ENCODE measurements around the gene KLHL26. TPM values are rescaled to one million over a fixed set of nuclear protein-coding genes. Genes with fewer than 3 reads are reported as not detected.

KLHL26 gene
- total RNA-seq, 1 donor from 2014 or later = 52.8 TPM

DNA sequence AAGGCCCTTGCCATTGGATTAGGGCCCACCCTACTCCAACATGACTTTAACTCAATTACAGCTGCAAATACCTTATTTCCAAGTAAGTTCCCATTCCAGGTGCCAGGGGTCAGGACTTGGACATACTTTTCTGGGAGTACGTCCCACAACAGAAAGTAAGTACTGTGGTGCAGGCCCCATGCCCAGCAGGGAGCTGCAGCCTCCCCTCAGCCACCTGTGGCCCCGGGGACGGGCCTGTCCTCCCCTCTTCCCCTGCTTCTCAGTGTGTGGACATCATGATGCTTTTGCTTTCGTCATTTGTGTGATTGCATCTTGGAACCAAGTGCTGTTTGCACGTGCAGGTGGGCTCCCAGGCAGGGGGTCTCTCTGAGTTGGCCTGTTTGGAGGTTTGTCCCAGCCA, 78.6 kb downstream of the KLHL26 start:
- H3K4me1 ChIP-seq = peaks cover 0 to 6% of the 10 kb centered on the region in 2 donors
- H3K27ac ChIP-seq = no peak overlapping the region
- no peak overlapping the region for H3K4me3 ChIP-seq
- no peaks in the 10 kb centered on the region for H3K27me3 ChIP-seq
- DNase-seq (ENCODE audit: low spot score in 2 of 2) = no peak
- H3K9me3 ChIP-seq = no peaks in the 10 kb centered on the region
- peaks cover 0 to 3% of the 10 kb centered on the region in 2 donors for H3K36me3 ChIP-seq
- intact Hi-C loops (cut with DNase I) = no loop called here
- TF ChIP-seq, protein P1, sequence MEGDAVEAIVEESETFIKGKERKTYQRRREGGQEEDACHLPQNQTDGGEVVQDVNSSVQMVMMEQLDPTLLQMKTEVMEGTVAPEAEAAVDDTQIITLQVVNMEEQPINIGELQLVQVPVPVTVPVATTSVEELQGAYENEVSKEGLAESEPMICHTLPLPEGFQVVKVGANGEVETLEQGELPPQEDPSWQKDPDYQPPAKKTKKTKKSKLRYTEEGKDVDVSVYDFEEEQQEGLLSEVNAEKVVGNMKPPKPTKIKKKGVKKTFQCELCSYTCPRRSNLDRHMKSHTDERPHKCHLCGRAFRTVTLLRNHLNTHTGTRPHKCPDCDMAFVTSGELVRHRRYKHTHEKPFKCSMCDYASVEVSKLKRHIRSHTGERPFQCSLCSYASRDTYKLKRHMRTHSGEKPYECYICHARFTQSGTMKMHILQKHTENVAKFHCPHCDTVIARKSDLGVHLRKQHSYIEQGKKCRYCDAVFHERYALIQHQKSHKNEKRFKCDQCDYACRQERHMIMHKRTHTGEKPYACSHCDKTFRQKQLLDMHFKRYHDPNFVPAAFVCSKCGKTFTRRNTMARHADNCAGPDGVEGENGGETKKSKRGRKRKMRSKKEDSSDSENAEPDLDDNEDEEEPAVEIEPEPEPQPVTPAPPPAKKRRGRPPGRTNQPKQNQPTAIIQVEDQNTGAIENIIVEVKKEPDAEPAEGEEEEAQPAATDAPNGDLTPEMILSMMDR (IDR thresholded peaks at IDR 0.05) = no peak

DNA sequence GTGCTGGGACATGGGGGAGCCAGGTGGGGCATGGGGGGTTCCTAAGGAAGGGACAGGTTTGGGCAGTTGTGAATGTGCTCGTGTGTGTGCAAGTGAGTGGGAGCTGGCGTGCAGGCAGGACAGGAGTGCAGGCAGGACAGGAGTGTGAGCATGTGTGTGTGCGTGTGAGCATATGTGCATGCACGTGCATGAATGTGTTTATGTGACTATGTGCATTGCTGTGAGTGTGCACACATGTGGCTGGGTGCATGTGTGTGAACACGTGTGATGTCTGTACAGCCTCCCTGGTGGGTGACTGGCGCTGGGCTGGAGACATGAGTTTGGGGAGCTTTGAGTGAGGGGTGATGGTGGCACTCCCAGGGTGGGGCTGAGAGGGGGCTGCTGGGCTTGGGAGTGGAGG, 80.0 kb downstream of the KLHL26 start:
- Histone ChIP-seq H3K27ac (no peak overlapping the region), H3K4me1 (no peaks in the 10 kb centered on the region), H3K9me3 (no peaks in the 10 kb centered on the region), H3K27me3 (no peaks in the 10 kb centered on the region), H3K4me3 (no peak overlapping the region), H3K36me3 (peaks cover 0 to 3% of the 10 kb centered on the region in 2 donors)
- intact Hi-C loops (cut with DNase I) = no loop called here
- no peak for DNase-seq (ENCODE audit: low spot score in 2 of 2)
- TF ChIP-seq, protein P1 (IDR thresholded peaks at IDR 0.05) = no peak

DNA sequence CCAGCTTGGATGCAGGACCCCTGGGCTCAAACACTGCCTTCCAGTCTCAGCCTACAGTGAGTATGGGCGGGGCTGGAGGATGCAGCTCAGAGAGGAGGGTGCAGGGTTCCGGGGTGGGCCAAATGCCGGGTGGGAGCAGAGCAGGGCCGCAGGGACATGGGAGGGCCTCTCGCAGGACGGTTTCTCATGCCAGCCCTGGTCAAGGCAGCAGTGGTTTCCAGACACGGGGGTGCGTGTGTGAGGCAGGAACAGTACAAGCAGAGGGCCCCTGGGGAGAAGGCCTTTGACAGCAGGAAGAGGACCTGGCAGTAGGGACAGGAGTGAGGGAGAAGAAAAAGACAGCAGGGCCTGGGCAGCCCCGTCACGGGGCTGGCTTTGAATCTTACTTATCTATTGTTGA, 80.8 kb downstream of the KLHL26 start:
- Histone ChIP-seq H3K36me3 (peaks cover 0 to 3% of the 10 kb centered on the region in 2 donors), H3K4me3 (no peak overlapping the region), H3K9me3 (no peaks in the 10 kb centered on the region), H3K27ac (no peak overlapping the region), H3K4me1 (no peaks in the 10 kb centered on the region), H3K27me3 (no peaks in the 10 kb centered on the region)
- intact Hi-C loops (cut with DNase I) = no loop called here
- TF ChIP-seq, protein P1 (IDR thresholded peaks at IDR 0.05) = no peak
- DNase-seq (ENCODE audit: low spot score in 2 of 2) = no peak

DNA sequence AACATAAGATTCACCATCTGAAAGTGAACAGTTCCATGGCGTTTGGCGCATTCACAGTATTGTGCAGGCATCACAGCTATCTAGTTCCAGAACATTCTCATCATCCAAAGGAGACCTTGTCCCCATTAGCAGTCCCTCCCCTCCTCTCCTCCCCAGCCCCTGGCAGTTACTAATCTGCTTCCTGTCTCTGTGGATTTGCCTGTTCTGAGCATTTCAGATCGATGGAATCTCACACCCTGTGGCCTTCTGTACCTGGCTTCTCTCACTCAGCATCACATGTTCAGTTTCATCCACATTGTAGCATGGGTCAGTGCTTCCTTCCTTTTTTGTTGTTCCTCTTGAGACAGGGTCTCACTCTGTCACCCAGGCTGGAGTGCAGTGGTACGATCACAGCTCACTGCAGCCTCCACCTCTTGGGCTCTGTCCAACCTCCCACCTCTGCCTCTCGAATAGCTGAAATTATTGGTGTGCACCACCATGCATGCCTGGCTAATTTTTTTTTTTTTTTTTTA, 81.2 kb downstream of the KLHL26 start:
- no peak for DNase-seq (ENCODE audit: low spot score in 2 of 2)
- H3K4me1 ChIP-seq = no peaks in the 10 kb centered on the region
- no peaks in the 10 kb centered on the region for H3K9me3 ChIP-seq
- H3K36me3 ChIP-seq = peaks cover 0 to 3% of the 10 kb centered on the region in 2 donors
- no peak overlapping the region for H3K27ac ChIP-seq
- intact Hi-C loops (cut with DNase I) = no loop called here
- TF ChIP-seq, protein P1 (IDR thresholded peaks at IDR 0.05) = no peak
- H3K4me3 ChIP-seq = no peak overlapping the region
- H3K27me3 ChIP-seq = no peaks in the 10 kb centered on the region

DNA sequence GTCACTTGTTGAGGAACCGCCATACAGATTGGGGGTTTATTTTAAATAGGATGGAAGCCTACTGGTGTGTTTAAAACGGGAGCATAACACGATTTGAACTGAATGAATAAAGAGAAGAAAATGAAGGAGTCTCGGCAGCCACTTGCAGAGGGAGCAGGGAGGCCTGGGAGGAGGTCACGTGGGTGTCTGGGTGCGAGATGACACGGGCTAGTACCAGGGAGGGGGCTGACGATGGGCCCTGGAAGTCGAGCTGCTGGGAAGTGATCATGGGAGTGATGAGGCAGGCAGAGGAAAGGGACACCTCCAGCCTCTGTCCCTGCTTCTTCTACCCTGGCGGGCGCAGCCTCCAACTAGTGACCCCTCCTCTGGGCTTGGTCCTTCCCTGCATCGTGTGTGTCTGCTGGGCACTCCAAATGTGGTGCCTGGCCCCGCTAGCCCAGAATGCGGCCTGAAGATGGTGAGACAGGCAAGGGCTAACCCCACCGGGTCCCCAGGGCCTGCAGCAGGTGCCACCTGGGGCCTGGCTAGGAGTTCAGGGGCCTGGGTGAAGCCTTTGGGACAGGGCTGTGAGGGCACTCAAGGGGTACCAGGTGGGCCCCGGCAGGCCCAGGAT, 82.1 kb downstream of the KLHL26 start:
- intact Hi-C loops (cut with DNase I) = no loop called here
- Histone ChIP-seq H3K4me1 (no peaks in the 10 kb centered on the region), H3K9me3 (no peaks in the 10 kb centered on the region), H3K36me3 (peaks cover 0 to under 1% of the 10 kb centered on the region in 2 donors), H3K27ac (no peak overlapping the region), H3K4me3 (no peak overlapping the region), H3K27me3 (no peaks in the 10 kb centered on the region)
- no peak for DNase-seq (ENCODE audit: low spot score in 2 of 2)
- TF ChIP-seq, protein P1 (IDR thresholded peaks at IDR 0.05) = no peak

Measured in ascending aorta (tissue), 2 donors.